OCI-LY1 (cell line): Measurements from ENCODE around the gene CCSAP.

Experiments
- H2AFZ ChIP-seq: fragments of 200-600 bp; sonication (generic), shearing (Covaris generic); 2 replicates; pipeline ENCODE4 v1.6.0; 2014; ENCODE audit warnings: antibody characterized with exemption, mild to moderate bottlenecking, low read length
- H3F3A ChIP-seq: fragments of 200-600 bp; sonication (generic), shearing (Covaris generic); 2 replicates; pipeline ENCODE4 v1.6.0; 2014; ENCODE audit warnings: mild to moderate bottlenecking, antibody characterized with exemption, low read length, moderate library complexity; ENCODE audit not compliant: insufficient read depth
- H3K27ac ChIP-seq: fragments of 200-600 bp; sonication (generic); 2 replicates; pipeline ENCODE4 v1.5.1; 2014; ENCODE audit warnings: low read length, mixed run types, mild to moderate bottlenecking, low read depth; ENCODE audit not compliant: poor library complexity, severe bottlenecking
- H3K27me3 ChIP-seq: fragments of 200-600 bp; sonication (generic); 2 replicates; pipeline ENCODE4 v1.6.0; 2014; ENCODE audit warnings: antibody characterized with exemption, mild to moderate bottlenecking, low read length, moderate library complexity; ENCODE audit not compliant: insufficient read depth
- H3K36me3 ChIP-seq: fragments of 200-600 bp; sonication (generic); 2 replicates; pipeline ENCODE4 v1.6.1; 2014; ENCODE audit warnings: mild to moderate bottlenecking, antibody characterized with exemption, low read length, moderate library complexity, mixed read lengths; ENCODE audit not compliant: insufficient read depth
- H3K4me1 ChIP-seq: fragments of 200-600 bp; sonication (generic); 2 replicates; pipeline ENCODE4 v1.5.1; 2014; ENCODE audit warnings: mild to moderate bottlenecking, low read length, moderate library complexity; ENCODE audit not compliant: insufficient read depth, severe bottlenecking
- H3K4me2 ChIP-seq: fragments of 200-600 bp; sonication (generic), shearing (Covaris generic); 2 replicates; pipeline ENCODE4 v1.6.1; 2014; ENCODE audit warnings: low read length
- H3K4me3 ChIP-seq: fragments of 200-600 bp; sonication (generic); 2 replicates; pipeline ENCODE4 v1.5.1; 2014; ENCODE audit warnings: low read length, low read depth, mild to moderate bottlenecking, mixed read lengths; ENCODE audit not compliant: poor library complexity, severe bottlenecking
- H3K79me2 ChIP-seq: fragments of 200-600 bp; shearing (Covaris generic); 2 replicates; pipeline ENCODE4 v1.6.1; 2016; ENCODE audit warnings: mixed run types, low read length, mixed read lengths; ENCODE audit not compliant: insufficient read depth
- H3K9ac ChIP-seq: fragments of 200-600 bp; sonication (generic), shearing (Covaris generic); 2 replicates; pipeline ENCODE4 v1.6.1; 2014; ENCODE audit warnings: mild to moderate bottlenecking, low read length, mixed read lengths
- H3K9me2 ChIP-seq: fragments of 200-600 bp; sonication (generic), shearing (Covaris generic); 2 replicates; pipeline ENCODE4 v1.6.1; 2014; ENCODE audit warnings: low read depth, mild to moderate bottlenecking, low read length, mixed read lengths
- H3K9me3 ChIP-seq: fragments of 200-600 bp; shearing (Covaris generic); 2 replicates; pipeline ENCODE4 v1.6.1; 2014; ENCODE audit warnings: low read length, mixed read lengths
- H4K20me1 ChIP-seq: fragments of 200-600 bp; sonication (generic), shearing (Covaris generic); 2 replicates; pipeline ENCODE4 v1.6.0; 2016; ENCODE audit warnings: mild to moderate bottlenecking, low read length; ENCODE audit not compliant: insufficient read depth
- EZH2 ChIP-seq: fragments of 200-600 bp; sonication (generic), shearing (Covaris generic); IDR thresholded peaks from 2 replicates; pipeline ENCODE4 v1.8.0; 2017; ENCODE audit warnings: borderline replicate concordance, mixed run types, mild to moderate bottlenecking, antibody characterized with exemption, low read length, moderate library complexity, mixed read lengths
- TF ChIP-seq, protein P1 (sequence below): fragments of 200-600 bp; sonication (generic), shearing (Covaris generic); IDR thresholded peaks from 2 replicates; pipeline ENCODE4 v1.5.1; 2017; ENCODE audit warnings: mild to moderate bottlenecking, antibody characterized with exemption, low read length, moderate library complexity, mixed read lengths

Gene CCSAP

DNA sequence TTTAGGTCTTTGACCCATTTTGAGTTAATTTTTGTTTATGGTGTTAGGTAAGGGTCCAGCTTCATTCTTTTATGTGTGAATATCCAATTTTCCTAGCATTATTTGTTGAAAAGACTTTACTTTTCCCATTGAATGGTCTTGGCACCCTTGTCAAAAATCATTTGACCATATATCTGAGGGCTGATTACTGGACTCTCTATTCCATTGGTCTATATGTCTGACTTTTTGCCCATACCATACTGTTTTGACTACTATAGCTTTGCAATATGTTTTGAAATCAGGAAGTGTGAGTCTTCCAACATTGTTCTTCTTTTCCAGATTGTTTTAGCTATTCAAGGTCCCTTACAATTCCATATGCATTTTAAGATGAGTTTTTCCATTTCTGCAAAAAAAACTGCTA, 11.4 kb upstream of the CCSAP start:
- Histone ChIP-seq H3K4me3 (no peak overlapping the region), H3K27ac (no peak overlapping the region), H3K9me2 (no peaks in the 10 kb centered on the region), H3K79me2 (no peaks in the 10 kb centered on the region), H2AFZ (no peak overlapping the region), H3K4me1 (peaks cover 11% of the 10 kb centered on the region), H3F3A (no peaks in the 10 kb centered on the region), H3K27me3 (no peaks in the 10 kb centered on the region), H3K36me3 (no peaks in the 10 kb centered on the region), H3K4me2 (no peak overlapping the region), H3K9ac (no peak overlapping the region), H3K9me3 (peaks cover 9% of the 10 kb centered on the region), H4K20me1 (no peaks in the 10 kb centered on the region)
- no peak for TF ChIP-seq EZH2
- TF ChIP-seq, protein P1, sequence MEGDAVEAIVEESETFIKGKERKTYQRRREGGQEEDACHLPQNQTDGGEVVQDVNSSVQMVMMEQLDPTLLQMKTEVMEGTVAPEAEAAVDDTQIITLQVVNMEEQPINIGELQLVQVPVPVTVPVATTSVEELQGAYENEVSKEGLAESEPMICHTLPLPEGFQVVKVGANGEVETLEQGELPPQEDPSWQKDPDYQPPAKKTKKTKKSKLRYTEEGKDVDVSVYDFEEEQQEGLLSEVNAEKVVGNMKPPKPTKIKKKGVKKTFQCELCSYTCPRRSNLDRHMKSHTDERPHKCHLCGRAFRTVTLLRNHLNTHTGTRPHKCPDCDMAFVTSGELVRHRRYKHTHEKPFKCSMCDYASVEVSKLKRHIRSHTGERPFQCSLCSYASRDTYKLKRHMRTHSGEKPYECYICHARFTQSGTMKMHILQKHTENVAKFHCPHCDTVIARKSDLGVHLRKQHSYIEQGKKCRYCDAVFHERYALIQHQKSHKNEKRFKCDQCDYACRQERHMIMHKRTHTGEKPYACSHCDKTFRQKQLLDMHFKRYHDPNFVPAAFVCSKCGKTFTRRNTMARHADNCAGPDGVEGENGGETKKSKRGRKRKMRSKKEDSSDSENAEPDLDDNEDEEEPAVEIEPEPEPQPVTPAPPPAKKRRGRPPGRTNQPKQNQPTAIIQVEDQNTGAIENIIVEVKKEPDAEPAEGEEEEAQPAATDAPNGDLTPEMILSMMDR: no peak

DNA sequence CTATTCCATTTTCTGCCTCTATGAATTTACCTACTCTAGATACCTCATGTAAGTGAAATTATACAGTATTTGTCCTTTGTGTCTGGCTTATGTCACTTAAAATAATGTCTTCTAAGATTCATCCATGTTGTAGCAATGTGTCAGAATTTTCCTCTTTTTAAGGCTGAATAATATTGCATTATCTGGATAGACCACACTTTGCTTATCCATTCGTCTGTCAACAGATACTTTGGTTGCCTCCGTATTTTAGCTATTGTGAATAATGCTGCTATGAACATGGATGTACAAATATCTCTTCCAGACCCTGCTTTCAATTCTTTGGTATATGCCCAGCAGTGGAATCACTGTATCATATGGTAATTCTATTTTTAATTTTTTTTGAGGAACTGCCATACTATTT, 10.1 kb upstream of the CCSAP start:
- Histone ChIP-seq H3K79me2 (no peaks in the 10 kb centered on the region), H3F3A (no peaks in the 10 kb centered on the region), H3K27me3 (no peaks in the 10 kb centered on the region), H3K9ac (no peak overlapping the region), H3K9me2 (no peaks in the 10 kb centered on the region), H2AFZ (no peak overlapping the region), H3K36me3 (no peaks in the 10 kb centered on the region), H3K27ac (no peak overlapping the region), H3K4me2 (no peak overlapping the region), H3K9me3 (peaks cover 9% of the 10 kb centered on the region), H3K4me3 (no peak overlapping the region), H3K4me1 (peaks cover 11% of the 10 kb centered on the region), H4K20me1 (no peaks in the 10 kb centered on the region)
- no peak for TF ChIP-seq EZH2
- TF ChIP-seq, protein P1: no peak

DNA sequence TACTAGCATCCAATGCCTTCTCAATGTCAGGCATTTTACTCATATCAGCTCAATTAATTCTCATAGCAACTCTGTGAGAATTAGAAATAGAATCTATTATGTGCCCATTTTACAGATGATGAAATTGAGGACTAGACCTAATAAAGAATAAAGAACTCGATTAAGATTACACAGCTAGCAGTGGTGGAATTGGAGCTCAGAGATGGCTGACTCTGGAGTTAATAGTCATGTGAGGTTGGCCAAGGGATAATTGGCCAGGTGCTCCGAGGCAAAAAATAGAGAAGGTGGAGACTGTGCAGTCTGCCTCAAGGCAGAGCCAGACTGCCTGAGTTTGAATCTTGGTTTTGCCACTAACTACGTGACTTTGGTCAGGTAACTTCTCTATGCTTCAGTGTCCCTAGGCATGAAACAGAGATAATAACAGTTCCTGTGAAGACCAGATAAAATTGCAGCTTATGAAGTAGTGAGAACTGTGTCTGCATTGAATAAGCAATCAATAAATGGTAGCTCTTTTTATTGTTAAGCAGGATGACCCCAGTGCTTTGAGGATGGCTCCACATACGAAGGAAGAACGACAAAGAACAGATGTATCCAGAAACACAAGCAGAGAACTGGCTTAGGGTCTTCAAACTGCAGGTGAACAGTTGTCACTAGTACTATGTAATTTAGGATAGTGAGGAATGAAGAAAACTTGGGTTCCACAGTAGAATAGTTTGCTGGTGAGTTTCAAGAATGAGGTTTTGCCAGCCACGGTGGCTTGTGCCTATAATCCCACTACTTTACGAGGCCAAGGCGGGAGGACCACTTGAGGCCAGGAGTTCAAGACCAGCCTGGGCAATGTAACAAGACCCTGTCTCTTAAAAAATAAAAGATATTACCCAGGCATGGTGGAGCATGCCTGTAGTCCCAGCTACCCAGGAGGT, 6.9 kb upstream of the CCSAP start:
- no peaks in the 10 kb centered on the region; the same call in 1 of the 2 replicates for H3K36me3 ChIP-seq
- no peaks in the 10 kb centered on the region for H3K79me2 ChIP-seq
- no peaks in the 10 kb centered on the region for H3F3A ChIP-seq
- no peaks in the 10 kb centered on the region for H4K20me1 ChIP-seq
- no peaks in the 10 kb centered on the region for H3K9me2 ChIP-seq
- no peak overlapping the region for H3K4me3 ChIP-seq
- H2AFZ ChIP-seq: no peak overlapping the region
- no peak overlapping the region for H3K4me2 ChIP-seq
- no peak overlapping the region for H3K27ac ChIP-seq
- TF ChIP-seq EZH2: no peak
- TF ChIP-seq, protein P1: no peak
- H3K9me3 ChIP-seq: peaks cover 6% of the 10 kb centered on the region
- 0 out of 2 replicates have a peak, but pooled peaks cover under 1% of the 10 kb centered on the region for H3K27me3 ChIP-seq
- H3K9ac ChIP-seq: no peak overlapping the region
- peaks cover 11% of the 10 kb centered on the region for H3K4me1 ChIP-seq
